GM12873 (cell line): ENCODE measurements around the gene PRKACB.

Experiments
- TF ChIP-seq, protein P1 (sequence below): IDR thresholded peaks from 2 replicates; pipeline ENCODE4 v1.5.1; 2012; ENCODE audit warnings: low read depth, mild to moderate bottlenecking, moderate library complexity, low read length, control low read depth; ENCODE audit not compliant: insufficient read depth; ENCODE audit errors: missing control alignments

Gene PRKACB

DNA sequence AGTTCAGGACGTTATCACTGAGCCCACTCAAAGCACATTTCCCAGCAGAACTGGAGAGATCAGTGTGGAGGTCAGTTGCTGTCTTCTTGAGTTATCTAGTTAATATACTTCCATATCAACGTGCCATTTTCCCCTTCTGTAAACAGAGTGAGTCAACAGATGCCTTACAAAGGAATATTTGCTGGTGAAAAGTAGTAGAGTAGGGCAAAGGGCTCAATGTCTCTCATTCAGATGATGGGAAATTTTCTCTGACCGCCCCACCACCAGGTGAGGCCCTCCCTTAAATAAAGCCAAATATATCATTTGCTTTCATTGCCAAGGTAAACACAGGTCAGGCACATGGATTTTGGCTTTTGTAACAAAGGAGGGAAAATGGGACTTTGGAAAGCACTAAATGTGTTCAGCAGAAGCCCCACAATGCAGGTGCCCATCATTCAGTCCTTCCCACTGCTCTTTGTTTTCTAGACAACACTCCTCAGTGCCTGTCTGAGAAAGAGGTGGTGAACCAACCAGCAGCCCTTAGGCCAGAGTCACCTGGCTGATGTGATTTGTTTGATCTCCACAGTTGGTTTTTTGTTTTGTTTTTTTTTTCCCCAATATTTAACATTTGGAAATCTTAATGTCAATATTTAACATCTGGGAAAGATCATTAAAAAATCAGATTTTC lies 116.9 kb downstream of the PRKACB start:
- TF ChIP-seq, protein P1, sequence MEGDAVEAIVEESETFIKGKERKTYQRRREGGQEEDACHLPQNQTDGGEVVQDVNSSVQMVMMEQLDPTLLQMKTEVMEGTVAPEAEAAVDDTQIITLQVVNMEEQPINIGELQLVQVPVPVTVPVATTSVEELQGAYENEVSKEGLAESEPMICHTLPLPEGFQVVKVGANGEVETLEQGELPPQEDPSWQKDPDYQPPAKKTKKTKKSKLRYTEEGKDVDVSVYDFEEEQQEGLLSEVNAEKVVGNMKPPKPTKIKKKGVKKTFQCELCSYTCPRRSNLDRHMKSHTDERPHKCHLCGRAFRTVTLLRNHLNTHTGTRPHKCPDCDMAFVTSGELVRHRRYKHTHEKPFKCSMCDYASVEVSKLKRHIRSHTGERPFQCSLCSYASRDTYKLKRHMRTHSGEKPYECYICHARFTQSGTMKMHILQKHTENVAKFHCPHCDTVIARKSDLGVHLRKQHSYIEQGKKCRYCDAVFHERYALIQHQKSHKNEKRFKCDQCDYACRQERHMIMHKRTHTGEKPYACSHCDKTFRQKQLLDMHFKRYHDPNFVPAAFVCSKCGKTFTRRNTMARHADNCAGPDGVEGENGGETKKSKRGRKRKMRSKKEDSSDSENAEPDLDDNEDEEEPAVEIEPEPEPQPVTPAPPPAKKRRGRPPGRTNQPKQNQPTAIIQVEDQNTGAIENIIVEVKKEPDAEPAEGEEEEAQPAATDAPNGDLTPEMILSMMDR = no peak

DNA sequence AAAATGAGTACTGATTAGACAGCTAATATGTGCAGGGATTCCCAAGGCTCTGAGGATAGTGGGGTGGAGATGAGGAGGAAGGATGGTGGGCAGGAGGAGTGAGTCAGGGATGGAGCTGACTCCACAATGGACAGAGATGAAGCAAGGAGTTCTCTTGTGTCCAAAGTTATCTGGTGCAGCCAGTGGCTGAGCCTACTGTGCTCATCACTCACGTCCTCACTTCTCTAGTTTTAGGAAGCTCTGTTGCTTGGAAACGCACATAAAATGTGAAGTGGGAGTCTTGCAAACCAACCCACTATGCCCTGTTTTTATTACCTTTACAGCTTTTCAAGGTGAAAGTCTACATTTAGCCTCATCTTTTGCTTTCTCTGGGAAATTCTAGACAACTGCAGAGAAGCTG lies 120.9 kb downstream of the PRKACB start:
- TF ChIP-seq, protein P1 = no peak

DNA sequence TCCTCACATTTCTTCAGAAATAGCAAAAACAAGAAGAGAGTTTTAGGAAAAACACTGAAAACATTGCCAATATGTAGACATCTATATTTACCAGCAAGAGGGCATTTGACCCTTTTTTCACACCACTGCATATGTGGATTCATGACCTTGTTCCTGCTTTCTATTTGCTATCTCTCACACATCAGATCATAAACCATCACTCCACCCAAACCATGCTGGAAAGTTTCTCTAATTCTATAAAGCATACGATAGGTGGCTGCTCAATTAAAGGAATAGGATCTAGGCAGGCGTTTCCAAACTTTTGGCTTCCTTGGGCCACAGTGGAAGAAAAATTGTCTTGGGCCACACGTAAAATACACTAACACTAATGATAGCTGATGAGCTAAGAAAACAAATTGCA lies 121.8 kb downstream of the PRKACB start:
- TF ChIP-seq, protein P1 = no peak

DNA sequence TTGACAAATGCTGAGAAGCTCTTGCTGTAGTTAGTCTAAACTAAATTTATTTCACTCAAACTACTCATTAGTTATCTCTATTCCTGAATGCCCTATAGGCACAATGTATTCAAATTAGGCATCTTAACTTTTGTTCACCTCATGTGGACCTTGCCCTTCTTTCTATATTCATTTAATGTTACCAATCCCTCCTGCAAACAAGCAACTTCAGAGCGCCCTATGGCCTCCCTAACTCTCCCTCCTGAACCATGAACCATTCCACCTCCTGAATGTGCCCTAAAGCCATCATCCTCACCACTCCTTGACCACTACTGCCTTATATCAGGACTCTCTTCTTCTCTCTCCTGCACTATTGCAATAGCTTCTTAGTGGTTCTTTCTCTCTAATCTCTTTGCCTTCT lies 122.7 kb downstream of the PRKACB start:
- TF ChIP-seq, protein P1 = no peak

DNA sequence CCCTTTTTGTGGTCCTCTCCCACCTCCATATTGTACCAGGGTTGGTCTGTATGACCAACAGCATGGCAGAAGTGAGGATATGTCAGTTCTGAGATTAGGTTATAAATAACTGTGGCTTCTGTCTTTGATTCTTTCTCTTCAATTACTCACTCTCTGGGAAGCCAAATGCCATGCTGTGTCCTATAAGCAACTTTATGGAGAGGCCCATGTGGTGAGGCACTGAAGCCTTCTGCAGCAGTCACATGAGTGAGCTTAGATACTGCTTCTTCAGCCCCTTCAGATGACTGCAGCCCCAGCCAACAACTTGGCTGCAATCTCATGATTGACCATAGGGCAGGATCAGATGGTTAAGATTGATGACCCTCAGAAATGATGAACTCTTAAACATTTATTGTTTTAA lies 123.4 kb downstream of the PRKACB start:
- TF ChIP-seq, protein P1 = no peak

DNA sequence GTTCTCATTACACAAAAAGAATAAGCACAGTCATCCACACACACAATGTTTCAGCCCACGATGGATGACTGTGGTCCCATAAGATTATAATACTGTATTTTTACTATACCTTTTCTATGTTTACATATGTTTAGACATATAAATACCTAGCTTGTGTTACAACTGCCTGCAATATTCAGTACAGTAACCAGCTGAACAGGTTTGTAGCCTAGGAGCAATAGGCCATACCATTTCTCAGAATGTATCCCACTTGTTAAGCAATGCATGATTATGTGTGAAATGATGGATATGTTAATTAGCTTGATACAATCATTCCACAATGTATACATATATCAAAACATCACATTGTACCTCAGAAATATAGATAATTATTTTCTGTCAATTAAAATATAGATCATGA lies 124.3 kb downstream of the PRKACB start:
- TF ChIP-seq, protein P1 = no peak

DNA sequence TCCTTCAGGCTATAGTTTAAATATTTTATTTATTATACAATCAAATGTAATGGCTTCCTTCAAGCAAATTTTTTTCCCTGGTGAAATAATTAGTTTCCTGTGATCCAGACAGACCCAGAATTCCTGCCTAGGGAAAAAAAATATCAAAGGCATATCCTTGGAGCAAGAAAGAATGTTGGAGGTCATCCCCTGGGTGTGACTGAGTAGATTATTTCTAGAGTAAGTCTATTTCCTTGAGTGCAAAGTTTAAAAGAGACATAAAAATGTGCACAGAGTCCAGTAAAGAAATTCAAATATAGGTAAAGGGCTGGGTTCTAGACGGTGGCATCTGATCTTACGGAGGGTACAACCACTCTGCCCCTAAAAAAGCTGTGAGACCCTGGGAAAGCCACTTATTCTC lies 125.2 kb downstream of the PRKACB start:
- TF ChIP-seq, protein P1 = no peak
